HepG2 (cell line): ENCODE data around the gene METTL27. TPM values are rescaled to one million over a fixed set of nuclear protein-coding genes. Genes with fewer than 3 reads are reported as not detected.

Experiments used
- ARID5B ChIP-seq: IDR thresholded peaks from 2 replicates; pipeline ENCODE4 v1.4.0; 2020; ENCODE audit warnings: mild to moderate bottlenecking, missing genetic modification reagents
- CREBL2 ChIP-seq: sonication (generic); formaldehyde crosslinking; IDR thresholded peaks from 2 replicates; pipeline ENCODE4 v1.8.1; 2023; ENCODE audit warnings: missing genetic modification reagents, mild to moderate bottlenecking, borderline replicate concordance
- ELF3 ChIP-seq: IDR thresholded peaks from 2 replicates; pipeline ENCODE4 v1.6.1; 2016; ENCODE audit warnings: missing genetic modification reagents, missing compliant biosample characterization
- FOXA1 ChIP-seq, 2 experiments: fragments of 450-650 bp in 1 of 2; sonication (generic) in 1 of 2; formaldehyde crosslinking in 1 of 2; IDR thresholded peaks; 2 replicates each; pipeline versions ENCODE4 v1.4.0 to v1.6.1; 2016 to 2020; ENCODE audit warnings: missing genetic modification reagents in 1 of 2
- GATAD1 ChIP-seq: IDR thresholded peaks from 2 replicates; pipeline ENCODE4 v1.6.1; 2016; ENCODE audit warnings: missing genetic modification reagents, missing compliant biosample characterization
- LCORL ChIP-seq, 2 experiments: fragments of 450-650 bp in 1 of 2; sonication (generic) in 1 of 2; formaldehyde crosslinking in 1 of 2; IDR thresholded peaks; 2 replicates each; pipeline versions ENCODE4 v1.5.0 to v1.6.1; 2017 to 2020; ENCODE audit warnings: antibody characterized with exemption in 1 of 2, missing genetic modification reagents in 1 of 2
- MEF2D ChIP-seq: sonication (generic); formaldehyde crosslinking; IDR thresholded peaks from 2 replicates; pipeline ENCODE4 v1.5.1; 2020; ENCODE audit warnings: mild to moderate bottlenecking, missing genetic modification reagents
- NFRKB ChIP-seq: fragments of 450-650 bp; IDR thresholded peaks from 2 replicates; pipeline ENCODE4 v1.6.1; 2017
- NR2F2 ChIP-seq: IDR thresholded peaks from 2 replicates; pipeline ENCODE4 v1.6.1; 2012; ENCODE audit warnings: low read depth, inconsistent platforms, borderline replicate concordance
- NR3C1 ChIP-seq: sonication (generic); formaldehyde crosslinking; IDR thresholded peaks from 2 replicates; pipeline ENCODE4 v1.4.0; 2020; ENCODE audit warnings: missing genetic modification reagents
- RBM22 ChIP-seq: fragments of 200-400 bp; formaldehyde crosslinking; optimal IDR thresholded peaks from 2 replicates; pipeline ENCODE3; 2017; ENCODE audit warnings: mild to moderate bottlenecking, low read length, moderate library complexity
- SKI ChIP-seq: fragments of 450-650 bp; IDR thresholded peaks from one replicate; pipeline ENCODE4 v1.6.1; 2018; ENCODE audit warnings: mild to moderate bottlenecking; ENCODE audit not compliant: partially characterized antibody
- SKIL ChIP-seq: sonication (generic); formaldehyde crosslinking; IDR thresholded peaks from 2 replicates; pipeline ENCODE4 v1.8.0; 2022; ENCODE audit warnings: missing genetic modification reagents, mild to moderate bottlenecking, moderate library complexity, borderline replicate concordance
- TCF7 ChIP-seq: sonication (generic); IDR thresholded peaks from 2 replicates; pipeline ENCODE4 v1.6.1; 2016; ENCODE audit warnings: antibody characterized with exemption, low read depth
- ZBTB1 ChIP-seq: sonication (generic); formaldehyde crosslinking; IDR thresholded peaks from 2 replicates; pipeline ENCODE4 v1.4.0; 2020; ENCODE audit warnings: missing genetic modification reagents, borderline replicate concordance
- ZNF331 ChIP-seq: sonication (generic); formaldehyde crosslinking; IDR thresholded peaks from 2 replicates; pipeline ENCODE4 v1.4.0; 2020; ENCODE audit warnings: missing genetic modification reagents
- ZNF501 ChIP-seq: sonication (generic); formaldehyde crosslinking; IDR thresholded peaks from 2 replicates; pipeline ENCODE4 v1.5.1; 2020; ENCODE audit warnings: mild to moderate bottlenecking, moderate library complexity, missing genetic modification reagents
- ZNF839 ChIP-seq: sonication (generic); formaldehyde crosslinking; IDR thresholded peaks from 2 replicates; pipeline ENCODE4 v1.4.0; 2020; ENCODE audit warnings: missing genetic modification reagents, mild to moderate bottlenecking, borderline replicate concordance
- ZZZ3 ChIP-seq: sonication (generic); formaldehyde crosslinking; IDR thresholded peaks from 2 replicates; pipeline ENCODE4 v1.4.0; 2020; ENCODE audit warnings: missing genetic modification reagents, mild to moderate bottlenecking, borderline replicate concordance
- polyA plus RNA-seq, 8 experiments: library from polyadenylated mRNA; depleted of rRNA in 3 of 8; stranded (reverse) in 7 of 8; unstranded in 1 of 8; fragments of >200 nt; fragmentation: Illumina TruSeq in 4 of 8; extraction: Trizol in 4 of 8; gene quantifications; 2 replicates each; pipeline versions ENCODE4 v1.2.1 to v1.2.3, GENCODE V29; 2011 to 2016; ENCODE audit warnings: low read depth in 4 of 8, missing spikeins in 1 of 8, mixed read lengths in 1 of 8; ENCODE audit not compliant: insufficient read depth in 1 of 8
- total RNA-seq, 5 experiments: library from RNA; depleted of rRNA; stranded (reverse); fragments of >200 nt; fragmentation: Illumina TruSeq; extraction: Trizol; gene quantifications; 2 replicates each; pipeline ENCODE4 v1.2.3, GENCODE V29; 2016; ENCODE audit warnings: low read depth in 1 of 5
- TF ChIP-seq, protein P1 (sequence below): IDR thresholded peaks from 2 replicates; pipeline ENCODE4 v1.6.1; 2016; ENCODE audit warnings: missing compliant biosample characterization, missing genetic modification reagents, borderline replicate concordance
- TF ChIP-seq, protein P2 (sequence below): sonication (generic); formaldehyde crosslinking; IDR thresholded peaks from 2 replicates; pipeline ENCODE4 v1.5.0; 2020; ENCODE audit warnings: missing genetic modification reagents

METTL27 gene
- total and polyA plus RNA-seq, 2 of the 13 experiments (the other 11 are each of a cell fraction or from before 2014, with no cell fraction given) = 2.0 to 3.0 TPM

- TF ChIP-seq ARID5B (CRISPR knock-in tag) = peak; percentile 40; the same call in 1 of the 2 replicates
- TF ChIP-seq FOXA1 (IDR thresholded peaks at IDR 0.05) = no peak
- peak; percentile 72 for TF ChIP-seq FOXA1 (CRISPR knock-in tag; IDR thresholded peaks at IDR 0.05)
- no peak for TF ChIP-seq ZZZ3
- TF ChIP-seq SKIL (CRISPR knock-in tag) = no peak
- no peak for TF ChIP-seq MEF2D
- TF ChIP-seq, protein P1, sequence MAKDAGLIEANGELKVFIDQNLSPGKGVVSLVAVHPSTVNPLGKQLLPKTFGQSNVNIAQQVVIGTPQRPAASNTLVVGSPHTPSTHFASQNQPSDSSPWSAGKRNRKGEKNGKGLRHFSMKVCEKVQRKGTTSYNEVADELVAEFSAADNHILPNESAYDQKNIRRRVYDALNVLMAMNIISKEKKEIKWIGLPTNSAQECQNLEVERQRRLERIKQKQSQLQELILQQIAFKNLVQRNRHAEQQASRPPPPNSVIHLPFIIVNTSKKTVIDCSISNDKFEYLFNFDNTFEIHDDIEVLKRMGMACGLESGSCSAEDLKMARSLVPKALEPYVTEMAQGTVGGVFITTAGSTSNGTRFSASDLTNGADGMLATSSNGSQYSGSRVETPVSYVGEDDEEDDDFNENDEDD = no peak
- TF ChIP-seq NFRKB = no peak
- peak; percentile 28; the same call in 1 of the 2 replicates for TF ChIP-seq TCF7
- TF ChIP-seq, protein P2, sequence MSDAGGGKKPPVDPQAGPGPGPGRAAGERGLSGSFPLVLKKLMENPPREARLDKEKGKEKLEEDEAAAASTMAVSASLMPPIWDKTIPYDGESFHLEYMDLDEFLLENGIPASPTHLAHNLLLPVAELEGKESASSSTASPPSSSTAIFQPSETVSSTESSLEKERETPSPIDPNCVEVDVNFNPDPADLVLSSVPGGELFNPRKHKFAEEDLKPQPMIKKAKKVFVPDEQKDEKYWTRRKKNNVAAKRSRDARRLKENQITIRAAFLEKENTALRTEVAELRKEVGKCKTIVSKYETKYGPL (CRISPR knock-in tag) = no peak
- TF ChIP-seq ZNF839 = no peak
- TF ChIP-seq GATAD1 = no peak
- no peak; the same call in 1 of the 2 replicates for TF ChIP-seq ZNF331 (CRISPR knock-in tag)
- TF ChIP-seq NR2F2 = no peak
- TF ChIP-seq ZNF501 (CRISPR knock-in tag) = no peak
- no peak for TF ChIP-seq LCORL (IDR thresholded peaks at IDR 0.05)
- TF ChIP-seq LCORL (CRISPR knock-in tag; IDR thresholded peaks at IDR 0.05) = 0 out of 2 replicates have a peak, but pooled peaks have one; percentile 12
- no peak for TF ChIP-seq SKI
- no peak for TF ChIP-seq CREBL2
- no peak for TF ChIP-seq NR3C1 (CRISPR knock-in tag)
- no peak for TF ChIP-seq RBM22
- TF ChIP-seq ZBTB1 = no peak
- TF ChIP-seq ELF3 = 0 out of 2 replicates have a peak, but pooled peaks have one; percentile 15
Measured at GRCh38 chr7:73829921-73830680, 12.2 kb downstream of the METTL27 start (continued).
